Measurements from ENCODE around the gene ANKRD13C. TPM values are rescaled to one million over a fixed set of nuclear protein-coding genes. Genes with fewer than 3 reads are reported as not detected.

The ANKRD13C gene
- total RNA-seq, 4 donors from 2014 or later, result 21.5 to 36.2 (median 25.7) TPM

DNA sequence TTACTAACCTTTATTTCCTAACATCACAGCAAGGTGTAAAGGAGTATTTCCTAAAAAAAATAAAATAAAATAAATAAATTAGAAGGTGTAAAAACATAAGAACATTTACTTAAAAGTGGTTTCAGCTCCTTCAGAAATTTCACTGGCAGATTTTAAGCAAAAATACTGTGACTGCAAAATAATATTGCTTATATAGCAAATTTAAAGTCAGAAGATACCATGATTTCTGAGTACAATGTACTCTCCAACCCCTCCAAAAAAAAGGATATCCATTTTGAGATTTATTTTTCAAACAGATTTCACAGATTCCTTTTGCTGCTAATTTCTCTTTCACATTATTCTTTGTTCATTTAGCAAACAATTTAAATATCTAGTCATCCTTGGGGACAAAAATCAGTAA is 18.5 kb downstream of the ANKRD13C start:
- H3K4me3 ChIP-seq, result no peak overlapping the region
- H3K36me3 ChIP-seq, result peaks cover 12% of the 10 kb centered on the region
- DNase-seq (ENCODE audit: low spot score in 2 of 2), result no peak
- no peak overlapping the region for H3K27ac ChIP-seq
- no peaks in the 10 kb centered on the region for H3K27me3 ChIP-seq
- TF ChIP-seq EP300 (IDR thresholded peaks at IDR 0.05), result no peak
- no peak for TF ChIP-seq POLR2AphosphoS5 (IDR thresholded peaks at IDR 0.05)
- TF ChIP-seq, protein P1, sequence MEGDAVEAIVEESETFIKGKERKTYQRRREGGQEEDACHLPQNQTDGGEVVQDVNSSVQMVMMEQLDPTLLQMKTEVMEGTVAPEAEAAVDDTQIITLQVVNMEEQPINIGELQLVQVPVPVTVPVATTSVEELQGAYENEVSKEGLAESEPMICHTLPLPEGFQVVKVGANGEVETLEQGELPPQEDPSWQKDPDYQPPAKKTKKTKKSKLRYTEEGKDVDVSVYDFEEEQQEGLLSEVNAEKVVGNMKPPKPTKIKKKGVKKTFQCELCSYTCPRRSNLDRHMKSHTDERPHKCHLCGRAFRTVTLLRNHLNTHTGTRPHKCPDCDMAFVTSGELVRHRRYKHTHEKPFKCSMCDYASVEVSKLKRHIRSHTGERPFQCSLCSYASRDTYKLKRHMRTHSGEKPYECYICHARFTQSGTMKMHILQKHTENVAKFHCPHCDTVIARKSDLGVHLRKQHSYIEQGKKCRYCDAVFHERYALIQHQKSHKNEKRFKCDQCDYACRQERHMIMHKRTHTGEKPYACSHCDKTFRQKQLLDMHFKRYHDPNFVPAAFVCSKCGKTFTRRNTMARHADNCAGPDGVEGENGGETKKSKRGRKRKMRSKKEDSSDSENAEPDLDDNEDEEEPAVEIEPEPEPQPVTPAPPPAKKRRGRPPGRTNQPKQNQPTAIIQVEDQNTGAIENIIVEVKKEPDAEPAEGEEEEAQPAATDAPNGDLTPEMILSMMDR (IDR thresholded peaks at IDR 0.05), result no peak
- TF ChIP-seq POLR2A (IDR thresholded peaks at IDR 0.05), result no peak
- no peaks in the 10 kb centered on the region for H3K9me3 ChIP-seq
- H3K4me1 ChIP-seq, result no peaks in the 10 kb centered on the region

DNA sequence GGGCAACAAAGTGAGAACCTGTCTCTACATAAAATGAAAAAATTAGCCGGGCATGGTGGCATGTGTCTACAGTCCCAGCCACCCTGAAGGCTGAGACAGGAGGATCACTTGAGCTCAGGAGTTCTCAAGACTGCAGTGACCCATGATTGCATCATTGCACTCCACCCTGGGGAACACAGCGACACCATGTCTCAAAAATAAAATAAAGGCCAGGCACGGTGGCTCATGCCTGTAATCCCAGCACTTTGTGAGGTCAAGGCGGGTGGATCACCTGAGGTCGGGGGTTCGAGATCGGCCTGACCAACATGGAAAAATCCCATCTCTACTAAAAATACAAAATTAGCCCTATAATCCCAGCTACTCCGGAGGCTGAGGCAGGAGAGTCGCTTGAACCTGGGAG is 20.1 kb downstream of the ANKRD13C start:
- Histone ChIP-seq H3K9me3 (no peaks in the 10 kb centered on the region), H3K27ac (no peak overlapping the region), H3K27me3 (no peaks in the 10 kb centered on the region), H3K36me3 (peaks cover 12% of the 10 kb centered on the region), H3K4me1 (no peaks in the 10 kb centered on the region), H3K4me3 (no peak overlapping the region)
- TF ChIP-seq EP300 (IDR thresholded peaks at IDR 0.05), result no peak
- TF ChIP-seq POLR2AphosphoS5 (IDR thresholded peaks at IDR 0.05), result no peak
- TF ChIP-seq POLR2A (IDR thresholded peaks at IDR 0.05), result no peak
- TF ChIP-seq, protein P1 (IDR thresholded peaks at IDR 0.05), result no peak
- no peak for DNase-seq (ENCODE audit: low spot score in 2 of 2)
- WGBS, result 97% methylated on average over 9 of the region's 9 CpGs

DNA sequence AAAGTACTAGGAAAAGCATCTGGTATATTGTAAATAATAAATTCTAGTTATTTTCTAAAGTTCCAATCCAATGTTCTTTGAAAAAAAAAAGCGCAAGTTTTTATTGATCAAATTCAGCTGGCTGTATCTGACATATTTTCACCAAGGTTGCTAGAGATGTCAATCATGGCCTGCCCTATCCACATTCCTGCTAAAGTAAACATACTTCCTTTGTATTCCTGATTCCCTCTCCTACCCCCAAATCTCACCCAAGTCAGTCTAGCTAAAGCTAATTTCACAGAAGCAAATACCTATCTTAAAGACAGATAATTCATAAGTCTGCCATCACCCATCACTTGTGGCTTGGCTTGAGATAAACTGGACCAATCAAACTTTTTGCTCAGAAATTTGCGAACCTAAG is 21.3 kb downstream of the ANKRD13C start:
- Histone ChIP-seq H3K27me3 (no peaks in the 10 kb centered on the region), H3K36me3 (peaks cover 12% of the 10 kb centered on the region), H3K27ac (no peak overlapping the region), H3K4me1 (no peaks in the 10 kb centered on the region), H3K9me3 (no peaks in the 10 kb centered on the region), H3K4me3 (no peak overlapping the region)
- no peak for DNase-seq (ENCODE audit: low spot score in 2 of 2)
- TF ChIP-seq POLR2AphosphoS5 (IDR thresholded peaks at IDR 0.05), result no peak
- TF ChIP-seq, protein P1 (IDR thresholded peaks at IDR 0.05), result no peak
- no peak for TF ChIP-seq EP300 (IDR thresholded peaks at IDR 0.05)
- no peak for TF ChIP-seq POLR2A (IDR thresholded peaks at IDR 0.05)
- 100% methylated on average over 2 of the region's 2 CpGs for WGBS

DNA sequence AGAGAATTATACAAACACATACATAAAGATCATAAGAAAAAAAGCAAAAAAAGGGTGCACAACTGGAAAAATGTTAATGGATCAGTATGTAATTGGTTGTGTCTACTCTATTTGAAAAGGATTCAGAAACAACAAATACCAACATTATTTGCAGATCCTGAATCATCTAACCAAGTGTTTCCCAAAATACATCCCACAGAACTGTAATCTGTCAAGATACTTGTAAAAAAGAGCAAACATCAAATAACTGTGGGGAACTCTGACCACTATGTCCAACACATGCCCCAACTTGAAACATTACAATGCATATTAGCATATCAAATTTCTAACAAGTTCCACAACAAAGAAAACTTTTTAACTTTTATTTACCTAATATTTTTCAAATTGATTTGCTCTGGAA is 22.6 kb downstream of the ANKRD13C start:
- TF ChIP-seq, protein P1 (IDR thresholded peaks at IDR 0.05), result no peak
- no peak for TF ChIP-seq EP300 (IDR thresholded peaks at IDR 0.05)
- no peak for TF ChIP-seq POLR2AphosphoS5 (IDR thresholded peaks at IDR 0.05)
- TF ChIP-seq POLR2A (IDR thresholded peaks at IDR 0.05), result no peak
- H3K4me3 ChIP-seq, result no peak overlapping the region
- no peak for DNase-seq (ENCODE audit: low spot score in 2 of 2)
- H3K27ac ChIP-seq, result no peak overlapping the region
- H3K4me1 ChIP-seq, result no peaks in the 10 kb centered on the region
- H3K27me3 ChIP-seq, result no peaks in the 10 kb centered on the region
- peaks cover 12% of the 10 kb centered on the region for H3K36me3 ChIP-seq
- no peaks in the 10 kb centered on the region for H3K9me3 ChIP-seq

DNA sequence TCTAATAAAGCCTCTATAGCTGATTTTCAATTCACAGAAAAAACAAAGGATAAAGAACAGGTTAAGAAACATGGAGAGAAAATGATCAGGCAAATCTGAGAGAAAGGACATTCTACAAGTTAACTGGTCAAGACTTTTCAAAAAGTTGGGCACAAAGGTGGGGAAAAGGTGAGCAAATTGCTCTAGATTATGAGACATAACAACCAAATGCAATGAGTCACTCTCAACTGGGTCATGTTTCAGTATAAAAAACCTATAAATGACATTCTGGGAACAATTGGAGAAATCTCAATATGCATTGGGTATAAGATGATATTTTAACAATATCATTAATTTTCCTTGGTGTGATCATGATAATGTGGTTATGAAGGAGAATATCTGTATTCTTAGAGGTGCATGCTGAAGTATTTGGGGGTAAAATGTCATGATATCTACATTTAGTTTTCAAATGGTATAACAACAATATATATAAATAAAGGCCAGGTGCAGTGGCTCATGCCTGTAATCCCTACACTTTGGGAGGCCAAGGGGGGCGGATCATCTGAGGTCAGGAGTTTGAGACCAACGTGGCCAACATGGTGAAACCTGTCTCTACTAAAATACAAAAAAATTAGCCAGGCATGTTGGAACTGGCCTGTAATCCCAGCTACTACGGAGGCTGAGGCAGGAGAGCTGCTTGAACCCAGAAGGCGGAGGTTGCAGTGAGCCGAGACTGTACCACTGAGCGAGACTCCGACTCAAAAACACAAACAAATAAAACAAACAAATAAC is 27.0 kb downstream of the ANKRD13C start:
- H3K27ac ChIP-seq, result no peak overlapping the region
- TF ChIP-seq, protein P1 (IDR thresholded peaks at IDR 0.05), result no peak
- TF ChIP-seq EP300 (IDR thresholded peaks at IDR 0.05), result no peak
- TF ChIP-seq POLR2A (IDR thresholded peaks at IDR 0.05), result no peak
- TF ChIP-seq POLR2AphosphoS5 (IDR thresholded peaks at IDR 0.05), result no peak
- 82% methylated on average over 7 of the region's 7 CpGs for WGBS
- H3K9me3 ChIP-seq, result no peaks in the 10 kb centered on the region
- no peak overlapping the region for H3K4me3 ChIP-seq
- H3K36me3 ChIP-seq, result peaks cover 10% of the 10 kb centered on the region
- H3K27me3 ChIP-seq, result no peaks in the 10 kb centered on the region
- no peak for DNase-seq (ENCODE audit: low spot score in 2 of 2)
- no peaks in the 10 kb centered on the region for H3K4me1 ChIP-seq
